T-cell (primary cell): ENCODE measurements around the gene CLPTM1. TPM values are rescaled to one million over a fixed set of nuclear protein-coding genes. Genes with fewer than 3 reads are reported as not detected.
A peak's percentile ranks its signal among the peaks of the same experiment; 100 is the strongest.
"Not testable (repeated sequence)": the region's sequence is repeated elsewhere in the genome, so short reads cannot be mapped to it uniquely, and the experiment has no call there.

ENCODE experiments used
- ATAC-seq, 4 experiments: fragments of 200-7000 bp in 3 of 4; fragments of 150-1000 bp in 1 of 4; cut with Tn5 transposase; replicated peaks in 1 of 4; 1 replicate in 3 of 4; 2 replicates in 1 of 4; pipeline ENCODE4 v1.10.0; 2021; ENCODE audit warnings: moderate library complexity in 3 of 4, mild to moderate bottlenecking in 2 of 4, moderate number of reproducible peaks in 1 of 4
- CTCF ChIA-PET, 2 donors: fragments of 300-600 bp; sonication (Branson Sonifier 250); formaldehyde crosslinking; loops; one replicate each; lab custom pipeline; 2022; ENCODE audit warnings: antibody characterized with exemption in 2 of 2; lab: Charles Lee
- POLR2A ChIA-PET, 2 donors: fragments of 300-600 bp; sonication (Branson Sonifier 250); formaldehyde crosslinking; loops; one replicate each; lab custom pipeline; 2022; ENCODE audit warnings: antibody characterized with exemption in 2 of 2; lab: Charles Lee
- DNase-seq, 35 experiments: peaks; one replicate each; pipeline versions ENCODE4 v3.0.0 to v3.0.0-alpha.2; 2013 to 2023
- H3K27ac ChIP-seq: one replicate; pipeline ENCODE4 v1.5.1; 2013; ENCODE audit warnings: low read length
- H3K27me3 ChIP-seq, 2 experiments: replicated peaks in 1 of 2; 1 replicate in 1 of 2; 2 replicates in 1 of 2; pipeline versions ENCODE4 v1.6.1 to v1.7.0; 2013; ENCODE audit warnings: low read length in 1 of 2, mixed read lengths in 1 of 2; ENCODE audit not compliant: control insufficient read depth in 2 of 2, insufficient read depth in 2 of 2; ENCODE audit errors: extremely low read depth in 1 of 2
- H3K36me3 ChIP-seq, 2 donors: 1 replicate in 1 of 2; 2 replicates in 1 of 2; pipeline versions ENCODE4 v1.6.1 to v1.7.0; 2013; ENCODE audit warnings: low read length in 1 of 2; ENCODE audit not compliant: control insufficient read depth in 2 of 2, insufficient read depth in 1 of 2; ENCODE audit errors: extremely low read depth in 1 of 2
- H3K4me1 ChIP-seq, 2 experiments: 1 replicate in 1 of 2; 2 replicates in 1 of 2; pipeline versions ENCODE4 v1.6.1 to v1.7.0; 2013; ENCODE audit warnings: low read length in 2 of 2, mixed read lengths in 1 of 2; ENCODE audit not compliant: insufficient read depth in 2 of 2, control insufficient read depth in 1 of 2; ENCODE audit errors: extremely low read depth in 1 of 2
- H3K4me3 ChIP-seq, 2 donors: 1 replicate in 1 of 2; 2 replicates in 1 of 2; pipeline versions ENCODE4 v1.5.1 to v1.7.0; 2013; ENCODE audit warnings: mild to moderate bottlenecking in 2 of 2, low read length in 1 of 2, moderate library complexity in 1 of 2; ENCODE audit not compliant: control insufficient read depth in 1 of 2; ENCODE audit errors: extremely low read depth in 1 of 2
- H3K9me3 ChIP-seq: 2 replicates; pipeline ENCODE4 v1.7.0; 2013
- H3K27ac Mint-ChIP-seq, 2 donors: one replicate each; pipeline ENCODE4 v1.8.0; 2020 to 2021; ENCODE audit warnings: mild to moderate bottlenecking in 2 of 2, mixed read lengths in 2 of 2
- H3K27me3 Mint-ChIP-seq, 2 donors: one replicate each; pipeline ENCODE4 v1.8.0; 2021 to 2022; ENCODE audit warnings: mixed read lengths in 2 of 2
- H3K36me3 Mint-ChIP-seq: one replicate; pipeline ENCODE4 v1.8.0; 2021; ENCODE audit warnings: mixed read lengths
- H3K4me1 Mint-ChIP-seq, 3 donors: one replicate each; pipeline ENCODE4 v1.8.0; 2020 to 2022; ENCODE audit warnings: mixed read lengths in 3 of 3, mild to moderate bottlenecking in 1 of 3
- H3K4me3 Mint-ChIP-seq, 3 donors: one replicate each; pipeline ENCODE4 v1.8.0; 2020 to 2022; ENCODE audit warnings: mild to moderate bottlenecking in 3 of 3, mixed read lengths in 3 of 3, moderate library complexity in 3 of 3
- H3K9me3 Mint-ChIP-seq, 3 donors: one replicate each; pipeline ENCODE4 v1.8.0; 2020 to 2022; ENCODE audit warnings: mixed read lengths in 3 of 3
- WGBS: methylation state at CpG from one replicate; pipeline ENCODE4 v1.1.5; 2013; ENCODE audit warnings: missing lambda C conversion rate; ENCODE audit not compliant: insufficient coverage; 5-methylcytosine and 5-hydroxymethylcytosine counted together
- total RNA-seq, 35 experiments: library from RNA in 6 of 35; stranded (reverse) in 6 of 35; fragments of 120-200 nt in 1 of 35; gene quantifications; one replicate each; pipeline versions ENCODE4 v1.2.1 to v1.2.4 and lab custom pipeline; 2013 to 2026

CLPTM1 gene
- total RNA-seq, 5 donors from 2014 or later (not counting 1 experiment from before 2014, with no cell fraction given), result 64.0 to 103 (median 87.6) TPM

DNA sequence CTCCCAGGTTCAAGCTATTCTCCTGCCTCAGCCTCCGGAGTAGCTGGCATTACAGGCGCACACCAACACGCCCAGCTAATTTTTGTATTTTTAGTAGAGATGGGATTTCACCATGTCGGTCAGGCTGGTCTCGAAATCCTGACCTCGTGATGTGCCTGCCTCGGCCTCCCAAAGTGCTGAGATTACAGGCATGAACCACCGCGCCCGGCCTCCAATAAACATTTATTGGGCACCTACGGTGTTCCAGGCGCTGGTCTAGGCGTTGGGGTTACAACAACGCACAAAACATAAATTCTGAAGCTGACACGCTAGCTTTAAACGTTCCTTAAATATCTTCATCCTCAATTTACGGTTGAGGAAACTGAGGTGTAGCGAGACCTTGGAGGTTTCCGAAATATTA, 45.5 kb downstream of the CLPTM1 start:
- H3K4me1 ChIP-seq, result peaks cover 2 to 16% of the 10 kb centered on the region in 2 experiments
- H3K27ac ChIP-seq, result peak overlapping the region; percentile 93
- peaks cover 0 to 12% of the 10 kb centered on the region in 2 donors for H3K36me3 ChIP-seq
- ChIA-PET CTCF (interaction anchor here in 1 of 2 donors (2.0 kb wide), 1 partner anchor 39 kb away, joined by 4 read pairs; the partner anchor contains the start of gene CLASRP), POLR2A (interaction anchor here (0.7 to 2.4 kb wide), 2 partner anchors 38 to 177 kb away, joined by 3 to 5 read pairs; partner anchors contain the start of genes CLASRP (in 1 of the 2) and TRAPPC6A (in 1 of the 2))
- H3K9me3 Mint-ChIP-seq, H3K27me3 Mint-ChIP-seq, H3K27me3 ChIP-seq, DNase-seq, H3K9me3 ChIP-seq, H3K36me3 Mint-ChIP-seq, ATAC-seq: not testable (repeated sequence)
- peak overlapping the region; percentile 59 to 83 (median 75) for H3K4me3 Mint-ChIP-seq
- peaks cover 7 to 17% (median 14%) of the 10 kb centered on the region in 3 donors for H3K4me1 Mint-ChIP-seq
- WGBS, result 97% methylated on average over 5 of the region's 19 CpGs
- peak overlapping the region; percentile 55 to 75 for H3K27ac Mint-ChIP-seq
- H3K4me3 ChIP-seq, result peak overlapping the region; percentile 40 to 44

DNA sequence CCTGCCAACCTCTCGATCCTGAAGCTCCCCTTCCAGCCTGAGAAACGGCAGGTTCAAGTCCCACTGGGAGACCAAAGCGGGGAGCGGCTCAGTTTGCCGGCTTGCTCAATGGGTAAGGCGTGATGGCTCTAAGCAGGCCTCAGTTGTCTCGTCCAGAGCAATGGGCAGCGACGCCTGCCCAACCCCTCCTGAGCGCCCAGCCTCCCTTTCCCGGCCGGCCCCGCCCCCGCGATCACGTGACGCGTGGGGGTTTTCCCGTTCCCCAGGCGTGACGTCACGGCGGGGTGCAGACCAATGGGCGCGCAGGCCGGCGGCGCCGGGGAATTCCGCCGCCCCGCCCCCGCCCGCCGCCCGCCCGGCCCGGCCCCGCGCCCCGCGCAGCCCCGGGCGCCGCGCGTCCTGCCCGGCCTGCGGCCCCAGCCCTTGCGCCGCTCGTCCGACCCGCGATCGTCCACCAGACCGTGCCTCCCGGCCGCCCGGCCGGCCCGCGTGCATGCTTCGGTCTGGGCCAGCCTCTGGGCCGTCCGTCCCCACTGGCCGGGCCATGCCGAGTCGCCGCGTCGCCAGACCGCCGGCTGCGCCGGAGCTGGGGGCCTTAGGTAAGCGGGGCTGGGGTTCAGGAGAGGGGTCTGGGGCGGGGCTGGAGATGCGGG, 46.0 kb downstream of the CLPTM1 start, which contains the start of gene RELB:
TSS of gene RELB (plus strand) at position 378 of the 653 bp plus-strand sequence. CDS start at position 494, 116 bp downstream.
- H3K4me1 Mint-ChIP-seq, result peaks cover 7 to 19% (median 17%) of the 10 kb centered on the region in 3 donors
- H3K36me3 Mint-ChIP-seq, result peaks cover 5% of the 10 kb centered on the region
- H3K27me3 Mint-ChIP-seq, result no peaks in the 10 kb centered on the region
- H3K4me3 ChIP-seq, result peak within 1 kb of the TSS; percentile 53 to 69
- peak; percentile 72 to 75 (median 73) for ATAC-seq
- WGBS, result 2% methylated on average over 67 of the region's 79 CpGs
- H3K27ac Mint-ChIP-seq, result peak within 1 kb of the TSS; percentile 97 to 98
- peaks cover 2 to 16% of the 10 kb centered on the region in 2 experiments for H3K4me1 ChIP-seq
- H3K4me3 Mint-ChIP-seq, result peak within 1 kb of the TSS; percentile 83 to 96 (median 94)
- no peaks in the 10 kb centered on the region for H3K9me3 Mint-ChIP-seq
- no peaks in the 10 kb centered on the region for H3K27me3 ChIP-seq
- ChIA-PET POLR2A (interaction anchor here (0.5 to 2.4 kb wide), 3 partner anchors 38 to 177 kb away, joined by 3 to 5 read pairs (median 3); partner anchors contain the start of genes CLASRP (in 1 of the 2) and TRAPPC6A (in 1 of the 2)), CTCF (interaction anchor here in 1 of 2 donors (2.0 kb wide), 1 partner anchor 38 kb away, joined by 4 read pairs; the partner anchor contains the start of gene CLASRP)
- H3K9me3 ChIP-seq, result no peaks in the 10 kb centered on the region
- peak within 1 kb of the TSS; percentile 99 for H3K27ac ChIP-seq
- DNase-seq, result peak; percentile 83 to 99 (median 92)
- H3K36me3 ChIP-seq, result peaks cover 0 to 14% of the 10 kb centered on the region in 2 donors

DNA sequence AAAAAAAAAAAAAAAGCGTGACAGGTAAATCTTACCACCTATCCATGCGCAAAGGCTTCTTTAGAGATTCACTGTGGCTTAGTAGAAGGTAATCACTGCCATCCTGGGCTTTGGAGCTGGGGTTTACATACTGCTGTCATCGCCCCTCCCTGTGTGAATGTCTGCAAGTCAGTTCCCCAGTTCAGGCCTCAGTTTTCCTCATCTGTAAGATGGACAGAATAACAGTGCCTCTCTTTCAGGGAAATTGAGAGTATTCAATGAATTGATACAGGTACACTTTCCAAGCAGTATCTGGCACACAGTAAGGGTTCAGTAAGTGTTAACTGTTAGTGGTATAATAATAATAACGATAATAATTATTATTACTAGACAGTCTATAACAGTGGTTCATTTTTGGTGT, 48.3 kb downstream of the CLPTM1 start:
- peaks cover 11% of the 10 kb centered on the region for H3K36me3 Mint-ChIP-seq
- ChIA-PET POLR2A (interaction anchor here in 1 of 2 donors (0.7 kb wide), 1 partner anchor 9 kb away, joined by 6 read pairs; no protein-coding TSS in a partner anchor), CTCF (no interaction called here)
- peaks cover 2 to 16% of the 10 kb centered on the region in 2 experiments for H3K4me1 ChIP-seq
- H3K27me3 ChIP-seq, result no peaks in the 10 kb centered on the region
- H3K27me3 Mint-ChIP-seq, result no peaks in the 10 kb centered on the region
- peaks cover 5 to 28% of the 10 kb centered on the region in 2 donors for H3K36me3 ChIP-seq
- H3K27ac Mint-ChIP-seq, result no peak overlapping the region
- H3K4me3 Mint-ChIP-seq, result peak overlapping the region in 1 of 3 donors; percentile 28
- no CpG with 5 or more reads among the region's 4 CpGs for WGBS
- no peaks in the 10 kb centered on the region for H3K9me3 Mint-ChIP-seq
- ATAC-seq (no peak), DNase-seq (no peak)
- no peak overlapping the region for H3K4me3 ChIP-seq
- peaks cover 7 to 20% (median 19%) of the 10 kb centered on the region in 3 donors for H3K4me1 Mint-ChIP-seq
- no peaks in the 10 kb centered on the region for H3K9me3 ChIP-seq
- no peak overlapping the region for H3K27ac ChIP-seq

DNA sequence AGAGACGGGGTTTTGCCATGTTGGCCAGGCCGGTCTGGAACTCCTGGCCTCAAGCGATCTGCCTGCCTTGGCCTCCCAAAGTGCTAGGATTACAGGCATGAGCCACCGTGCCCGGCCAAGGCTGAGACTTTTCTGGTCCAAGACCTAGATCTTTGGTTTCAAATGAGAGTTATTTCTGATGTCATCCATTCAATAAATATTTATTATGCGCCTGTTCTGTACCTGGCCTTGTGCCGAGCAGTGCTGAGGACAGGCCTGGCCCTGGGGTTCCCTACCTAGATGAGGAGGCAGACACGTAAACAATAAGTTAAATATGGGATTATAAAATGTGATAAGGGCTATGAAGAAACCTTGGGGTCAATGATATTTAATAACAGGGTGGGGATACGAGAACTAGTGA, 50.6 kb downstream of the CLPTM1 start:
- Histone ChIP-seq H3K27ac (no peak overlapping the region), H3K27me3 (no peaks in the 10 kb centered on the region), H3K9me3 (no peaks in the 10 kb centered on the region), H3K4me1 (peaks cover 2 to 13% of the 10 kb centered on the region in 2 experiments), H3K36me3 (peaks cover 16 to 32% of the 10 kb centered on the region in 2 donors), H3K4me3 (no peak overlapping the region)
- Mint-ChIP-seq H3K4me1 (peaks cover 7 to 20% (median 17%) of the 10 kb centered on the region in 3 donors), H3K9me3 (no peaks in the 10 kb centered on the region), H3K36me3 (peaks cover 14% of the 10 kb centered on the region), H3K4me3 (no peak overlapping the region), H3K27ac (no peak overlapping the region), H3K27me3 (no peaks in the 10 kb centered on the region)
- ATAC-seq, result no peak
- WGBS, result 98% methylated on average over 4 of the region's 9 CpGs
- DNase-seq, result no peak
- POLR2A ChIA-PET, result no interaction called here
- CTCF ChIA-PET, result no interaction called here

DNA sequence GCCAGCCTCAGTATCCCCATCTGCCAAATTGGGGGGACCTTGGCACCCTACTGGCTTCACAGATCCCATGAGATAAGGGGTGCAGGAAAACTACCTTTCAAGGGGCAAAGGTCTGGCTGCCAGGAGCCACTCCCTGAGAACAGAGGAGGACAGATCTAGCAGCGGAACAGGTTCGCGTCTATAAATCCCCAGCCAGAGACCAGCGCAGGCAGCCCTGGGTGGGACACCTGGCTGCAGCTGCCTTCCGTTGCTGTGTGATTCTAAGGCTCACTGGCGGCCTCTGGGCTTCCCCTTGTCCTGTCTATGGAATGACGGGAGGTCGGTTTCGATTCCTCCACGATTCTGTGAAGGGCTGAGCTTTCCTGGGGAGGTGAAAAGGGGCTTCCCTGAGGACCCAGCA, 53.4 kb downstream of the CLPTM1 start:
- H3K9me3 ChIP-seq, result no peaks in the 10 kb centered on the region
- DNase-seq, result no peak
- Mint-ChIP-seq H3K4me1 (peaks cover 0 to 6% (median 2%) of the 10 kb centered on the region in 3 donors), H3K9me3 (no peaks in the 10 kb centered on the region), H3K27me3 (no peaks in the 10 kb centered on the region), H3K36me3 (peaks cover 22% of the 10 kb centered on the region), H3K4me3 (no peak overlapping the region), H3K27ac (no peak overlapping the region)
- ATAC-seq, result no peak
- H3K36me3 ChIP-seq, result peaks cover 19 to 37% of the 10 kb centered on the region in 2 donors
- 94% methylated on average over 6 of the region's 10 CpGs for WGBS
- H3K27me3 ChIP-seq, result no peaks in the 10 kb centered on the region
- no peaks in the 10 kb centered on the region for H3K4me1 ChIP-seq
- ChIA-PET POLR2A (interaction anchor here in 1 of 2 donors (0.6 kb wide), 1 partner anchor 54 kb away, joined by 11 read pairs; no protein-coding TSS in a partner anchor), CTCF (no interaction called here)
- H3K27ac ChIP-seq, result no peak overlapping the region
- H3K4me3 ChIP-seq, result no peak overlapping the region

DNA sequence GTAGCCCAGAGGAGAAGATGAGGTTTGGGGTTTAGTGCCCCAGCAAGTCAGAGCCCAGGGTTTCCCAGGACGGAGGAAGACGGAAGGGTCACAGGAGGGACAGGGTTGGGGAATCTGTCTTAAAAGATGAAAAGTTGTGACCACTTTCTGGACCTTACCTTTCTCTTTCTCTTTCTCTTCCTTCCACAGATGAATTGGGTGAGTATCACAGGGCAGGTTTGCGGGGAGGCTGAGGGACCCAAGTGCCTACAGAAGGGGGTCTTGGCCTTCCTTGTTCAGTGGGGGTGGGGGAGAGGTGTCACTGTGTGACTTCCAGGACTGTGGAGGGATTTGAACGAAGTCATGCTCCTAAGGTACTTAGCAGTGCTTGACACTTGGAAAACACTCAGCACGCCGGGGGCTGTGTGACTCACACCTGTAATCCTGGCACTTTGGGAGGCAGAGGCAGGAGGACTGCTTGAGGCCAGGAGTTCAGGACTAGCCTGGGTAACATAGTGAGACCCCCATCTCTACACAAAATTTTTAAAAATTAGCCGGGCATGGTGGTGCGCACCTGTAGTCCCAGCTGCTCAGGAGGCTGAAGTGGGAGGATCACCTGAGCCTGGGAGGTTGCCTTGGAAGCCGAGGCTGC, 54.6 kb downstream of the CLPTM1 start:
- DNase-seq (no peak), ATAC-seq (peak in 1 of 4 experiments; percentile 11)
- H3K4me1 Mint-ChIP-seq, result peaks cover 0 to 6% (median 2%) of the 10 kb centered on the region in 3 donors
- peaks cover 25% of the 10 kb centered on the region for H3K36me3 Mint-ChIP-seq
- H3K27ac ChIP-seq, result no peak overlapping the region
- no peak overlapping the region for H3K27ac Mint-ChIP-seq
- H3K4me3 ChIP-seq, result no peak overlapping the region
- CTCF ChIA-PET, result no interaction called here
- no peaks in the 10 kb centered on the region for H3K4me1 ChIP-seq
- no peaks in the 10 kb centered on the region for H3K27me3 Mint-ChIP-seq
- peaks cover 19 to 38% of the 10 kb centered on the region in 2 donors for H3K36me3 ChIP-seq
- H3K9me3 Mint-ChIP-seq, result no peaks in the 10 kb centered on the region
- POLR2A ChIA-PET, result interaction anchor here in 1 of 2 donors (0.7 kb wide), 1 partner anchor 13 kb away, joined by 3 read pairs; no protein-coding TSS in a partner anchor
- no peaks in the 10 kb centered on the region for H3K9me3 ChIP-seq
- 96% methylated on average over 7 of the region's 9 CpGs for WGBS
- H3K27me3 ChIP-seq, result no peaks in the 10 kb centered on the region
- H3K4me3 Mint-ChIP-seq, result no peak overlapping the region
